ENCODE measurements around the gene RHOT2. TPM values are rescaled to one million over a fixed set of nuclear protein-coding genes. Genes with fewer than 3 reads are reported as not detected.

Gene RHOT2
- total RNA-seq, 1 experiment from 2014 or later = 143 TPM

- no peak overlapping the region for H3K4me3 ChIP-seq
- intact Hi-C loops (cut with micrococcal nuclease; ENCODE audit: unreplicated experiment) = no loop called here
- H2AFZ ChIP-seq = no peak overlapping the region
- no peaks in the 10 kb centered on the region for H3K9me2 ChIP-seq (ENCODE audit: insufficient read depth)
- no peaks in the 10 kb centered on the region for H3K27me3 ChIP-seq (ENCODE audit: insufficient read depth, low read depth)
- peaks cover 27% of the 10 kb centered on the region for H3F3A ChIP-seq (ENCODE audit: insufficient read depth, low read depth)
- peaks cover 13% of the 10 kb centered on the region for H3K79me2 ChIP-seq (ENCODE audit: low read depth)
- H3K36me3 ChIP-seq (ENCODE audit: low read depth) = no peaks in the 10 kb centered on the region
- CTCF ChIA-PET = no interaction called here
- no peaks in the 10 kb centered on the region; the same call in 1 of the 2 replicates for H4K20me1 ChIP-seq (ENCODE audit: insufficient read depth)
- no TSS peak for BruUV-seq (replicated peaks)
- no peak overlapping the region for H3K27ac ChIP-seq
- H3K4me1 ChIP-seq (replicated peaks; ENCODE audit: insufficient read depth) = peaks cover 18% of the 10 kb centered on the region
- no peak for DNase-seq
- no peak for TF ChIP-seq CTCF (conservative IDR thresholded peaks at IDR 0.05)
- no peak for TF ChIP-seq EZH2 (IDR thresholded peaks at IDR 0.05; ENCODE audit: low read depth)
- no peaks in the 10 kb centered on the region for H3K9me3 ChIP-seq (ENCODE audit: insufficient read depth, low read depth)
- POLR2A ChIA-PET (ENCODE audit: unreplicated experiment) = no interaction called here
- H3K4me2 ChIP-seq = no peak overlapping the region
These were observed 24.6 kb downstream of the RHOT2 start for GRCh38 chr16:692356-693108.

- no peak overlapping the region for H2AFZ ChIP-seq
- H4K20me1 ChIP-seq (ENCODE audit: insufficient read depth) = no peaks in the 10 kb centered on the region
- POLR2A ChIA-PET (ENCODE audit: unreplicated experiment) = no interaction called here
- TF ChIP-seq EZH2 (IDR thresholded peaks at IDR 0.05; ENCODE audit: low read depth) (no peak), CTCF (conservative IDR thresholded peaks at IDR 0.05) (no peak)
- no peak overlapping the region for H3K4me2 ChIP-seq
- no peaks in the 10 kb centered on the region for H3K27me3 ChIP-seq (ENCODE audit: insufficient read depth, low read depth)
- CTCF ChIA-PET = no interaction called here
- intact Hi-C loops (cut with micrococcal nuclease; ENCODE audit: unreplicated experiment) = no loop called here
- no peaks in the 10 kb centered on the region for H3K9me2 ChIP-seq (ENCODE audit: insufficient read depth)
- no peaks in the 10 kb centered on the region for H3K9me3 ChIP-seq (ENCODE audit: insufficient read depth, low read depth)
- peaks cover 22% of the 10 kb centered on the region for H3F3A ChIP-seq (ENCODE audit: insufficient read depth, low read depth)
- peaks cover 18% of the 10 kb centered on the region for H3K4me1 ChIP-seq (replicated peaks; ENCODE audit: insufficient read depth)
- no peak overlapping the region for H3K27ac ChIP-seq
- DNase-seq = no peak
- peaks cover 13% of the 10 kb centered on the region for H3K79me2 ChIP-seq (ENCODE audit: low read depth)
- no TSS peak for BruUV-seq (replicated peaks)
- H3K36me3 ChIP-seq (ENCODE audit: low read depth) = no peaks in the 10 kb centered on the region
- H3K4me3 ChIP-seq = no peak overlapping the region
These were observed 25.4 kb downstream of the RHOT2 start for GRCh38 chr16:693364-693763.

- ChIA-PET CTCF (no interaction called here), POLR2A (ENCODE audit: unreplicated experiment) (no interaction called here)
- no peak for TF ChIP-seq CTCF (conservative IDR thresholded peaks at IDR 0.05)
- TF ChIP-seq EZH2 (IDR thresholded peaks at IDR 0.05; ENCODE audit: low read depth) = no peak
- Histone ChIP-seq H3K36me3 (ENCODE audit: low read depth) (no peaks in the 10 kb centered on the region), H3K27me3 (ENCODE audit: insufficient read depth, low read depth) (no peaks in the 10 kb centered on the region), H3K9me2 (ENCODE audit: insufficient read depth) (no peaks in the 10 kb centered on the region), H3F3A (ENCODE audit: insufficient read depth, low read depth) (peaks cover 22% of the 10 kb centered on the region), H3K4me1 (replicated peaks; ENCODE audit: insufficient read depth) (peaks cover 18% of the 10 kb centered on the region), H3K4me3 (no peak overlapping the region), H3K4me2 (no peak overlapping the region), H3K27ac (no peak overlapping the region), H3K9me3 (ENCODE audit: insufficient read depth, low read depth) (no peaks in the 10 kb centered on the region), H3K79me2 (ENCODE audit: low read depth) (peaks cover 11% of the 10 kb centered on the region), H2AFZ (no peak overlapping the region), H4K20me1 (ENCODE audit: insufficient read depth) (no peaks in the 10 kb centered on the region)
- intact Hi-C loops (cut with micrococcal nuclease; ENCODE audit: unreplicated experiment) = no loop called here
- no TSS peak for BruUV-seq (replicated peaks)
- DNase-seq = no peak
These were observed 25.8 kb downstream of the RHOT2 start for GRCh38 chr16:693766-694165.

All from PC-9 (cell line).